Neuron (in vitro differentiated cells): ENCODE measurements around the gene TTLL11.

Source experiments
- H2AFZ ChIP-seq: one replicate; pipeline ENCODE4 v1.6.1; 2013; ENCODE audit warnings: low read depth, mild to moderate bottlenecking, inconsistent platforms, low read length, moderate library complexity
- H3K27me3 ChIP-seq: one replicate; pipeline ENCODE4 v1.6.1; 2013; ENCODE audit warnings: low read length; ENCODE audit not compliant: insufficient read depth
- H3K36me3 ChIP-seq: one replicate; pipeline ENCODE4 v1.6.1; 2013; ENCODE audit warnings: low read length; ENCODE audit not compliant: insufficient read depth
- H3K4me1 ChIP-seq: one replicate; pipeline ENCODE4 v1.6.1; 2013; ENCODE audit warnings: low read length; ENCODE audit not compliant: insufficient read depth
- H3K4me3 ChIP-seq: 2 replicates; pipeline ENCODE4 v1.5.1; 2013; ENCODE audit warnings: mild to moderate bottlenecking, low read length, moderate library complexity
- H3K9me3 ChIP-seq: one replicate; pipeline ENCODE4 v1.6.1; 2013; ENCODE audit warnings: low read length

Gene TTLL11

DNA sequence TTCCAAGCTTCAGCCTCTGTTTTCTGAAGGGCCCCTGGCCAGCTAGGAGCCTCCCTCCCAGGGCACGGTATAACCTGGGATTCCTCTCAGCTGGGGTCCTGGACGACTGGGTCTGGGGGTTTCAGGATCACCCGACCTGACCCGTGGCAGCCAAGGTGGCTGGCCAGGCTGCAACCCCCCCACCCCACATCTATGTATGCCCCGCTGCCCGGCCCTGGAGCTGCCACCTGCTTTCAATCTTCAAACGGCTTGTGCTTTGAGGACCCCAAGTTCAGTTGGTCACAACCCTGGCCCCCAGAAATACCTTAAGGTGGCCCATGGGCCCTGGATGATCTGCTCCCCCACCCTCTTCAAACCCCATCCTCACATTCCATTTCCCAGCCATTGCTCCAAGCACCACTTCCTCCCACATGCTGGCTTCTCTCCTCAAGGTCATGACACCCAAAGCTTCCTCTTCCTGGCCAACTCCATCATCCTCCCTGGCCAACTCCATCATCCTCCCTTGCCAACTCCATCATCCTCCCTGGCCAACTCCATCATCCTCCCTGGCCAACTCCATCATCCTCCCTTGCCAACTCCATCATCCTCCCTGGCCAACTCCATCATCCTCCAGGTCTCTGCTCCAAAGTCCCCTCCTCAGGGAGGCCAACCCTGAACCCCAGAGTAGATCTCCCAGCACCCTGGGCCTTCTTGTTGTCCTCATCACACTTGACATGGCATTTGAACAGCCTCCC, 17.2 kb upstream of the TTLL11 start:
- Histone ChIP-seq H3K9me3 (no peaks in the 10 kb centered on the region), H3K4me3 (no peak overlapping the region), H3K27me3 (peaks cover 8% of the 10 kb centered on the region), H3K36me3 (no peaks in the 10 kb centered on the region), H3K4me1 (peaks cover 15% of the 10 kb centered on the region), H2AFZ (no peak overlapping the region)

- Histone ChIP-seq H3K36me3 (no peaks in the 10 kb centered on the region), H3K27me3 (peaks cover 6% of the 10 kb centered on the region), H3K9me3 (no peaks in the 10 kb centered on the region), H3K4me1 (peaks cover 15% of the 10 kb centered on the region), H2AFZ (no peak overlapping the region), H3K4me3 (no peak overlapping the region)
Observed at GRCh38 chr9:122109035-122109813, 16.1 kb upstream of the TTLL11 start.

- H3K27me3 ChIP-seq: peaks cover 6% of the 10 kb centered on the region
- H2AFZ ChIP-seq: no peak overlapping the region
- H3K4me3 ChIP-seq: no peak overlapping the region
- no peaks in the 10 kb centered on the region for H3K36me3 ChIP-seq
- no peaks in the 10 kb centered on the region for H3K9me3 ChIP-seq
- H3K4me1 ChIP-seq: peaks cover 9% of the 10 kb centered on the region
Observed at GRCh38 chr9:122107291-122107805, 14.2 kb upstream of the TTLL11 start.

DNA sequence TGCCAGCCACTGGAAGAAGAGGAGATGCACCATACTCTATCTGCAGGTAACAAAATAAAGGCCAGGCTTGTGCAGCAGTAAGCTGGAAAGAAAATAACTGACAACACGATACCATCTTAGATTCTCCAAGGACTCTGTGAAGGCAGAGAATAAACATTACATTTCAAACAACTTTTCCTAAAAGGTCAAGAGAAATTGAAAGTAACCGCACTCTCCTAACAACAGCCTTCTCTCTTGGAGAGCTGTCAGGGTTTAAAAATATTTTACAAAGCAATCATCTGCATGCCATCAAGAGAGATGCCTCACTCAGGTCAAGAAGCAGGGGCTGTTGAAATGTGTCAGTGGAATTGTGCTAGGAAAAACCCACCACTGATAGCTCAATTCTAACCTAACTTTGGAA, 13.5 kb upstream of the TTLL11 start:
- no peak overlapping the region for H2AFZ ChIP-seq
- H3K9me3 ChIP-seq: no peaks in the 10 kb centered on the region
- peaks cover 6% of the 10 kb centered on the region for H3K27me3 ChIP-seq
- H3K4me3 ChIP-seq: no peak overlapping the region
- H3K4me1 ChIP-seq: peaks cover 9% of the 10 kb centered on the region
- no peaks in the 10 kb centered on the region for H3K36me3 ChIP-seq

DNA sequence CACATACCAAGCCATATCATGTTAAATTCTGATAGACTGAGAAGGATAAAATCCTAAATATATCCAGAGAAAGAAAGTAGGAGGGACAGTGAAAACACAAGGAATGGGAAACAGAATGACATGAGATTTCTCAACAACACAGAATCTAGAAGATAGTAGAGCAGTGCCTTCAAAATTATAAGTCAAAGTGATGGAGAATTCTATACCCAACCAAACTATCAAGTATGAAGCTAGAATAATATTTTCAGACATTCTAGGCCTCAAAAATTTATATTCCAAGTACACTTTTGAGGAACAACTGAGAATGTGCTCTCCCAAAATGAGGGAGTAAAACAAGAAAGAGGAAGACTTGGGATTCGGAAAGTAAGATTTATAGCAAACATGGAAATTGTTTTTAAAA, 10.9 kb upstream of the TTLL11 start:
- H3K27me3 ChIP-seq: peaks cover 13% of the 10 kb centered on the region
- H3K36me3 ChIP-seq: no peaks in the 10 kb centered on the region
- H3K9me3 ChIP-seq: no peaks in the 10 kb centered on the region
- no peak overlapping the region for H3K4me3 ChIP-seq
- peaks cover 9% of the 10 kb centered on the region for H3K4me1 ChIP-seq
- no peak overlapping the region for H2AFZ ChIP-seq

GRCh38 chr9:122102156-122102555, 9.0 kb upstream of the TTLL11 start:
- peaks cover 11% of the 10 kb centered on the region for H3K27me3 ChIP-seq
- H3K36me3 ChIP-seq: no peaks in the 10 kb centered on the region
- H3K4me1 ChIP-seq: peaks cover 2% of the 10 kb centered on the region
- no peaks in the 10 kb centered on the region for H3K9me3 ChIP-seq
- no peak overlapping the region for H3K4me3 ChIP-seq
- no peak overlapping the region for H2AFZ ChIP-seq

GRCh38 chr9:122100756-122101155, 7.6 kb upstream of the TTLL11 start:
- Histone ChIP-seq H2AFZ (no peak overlapping the region), H3K27me3 (peaks cover 11% of the 10 kb centered on the region), H3K4me3 (no peak overlapping the region), H3K36me3 (no peaks in the 10 kb centered on the region), H3K9me3 (no peaks in the 10 kb centered on the region), H3K4me1 (no peaks in the 10 kb centered on the region)

DNA sequence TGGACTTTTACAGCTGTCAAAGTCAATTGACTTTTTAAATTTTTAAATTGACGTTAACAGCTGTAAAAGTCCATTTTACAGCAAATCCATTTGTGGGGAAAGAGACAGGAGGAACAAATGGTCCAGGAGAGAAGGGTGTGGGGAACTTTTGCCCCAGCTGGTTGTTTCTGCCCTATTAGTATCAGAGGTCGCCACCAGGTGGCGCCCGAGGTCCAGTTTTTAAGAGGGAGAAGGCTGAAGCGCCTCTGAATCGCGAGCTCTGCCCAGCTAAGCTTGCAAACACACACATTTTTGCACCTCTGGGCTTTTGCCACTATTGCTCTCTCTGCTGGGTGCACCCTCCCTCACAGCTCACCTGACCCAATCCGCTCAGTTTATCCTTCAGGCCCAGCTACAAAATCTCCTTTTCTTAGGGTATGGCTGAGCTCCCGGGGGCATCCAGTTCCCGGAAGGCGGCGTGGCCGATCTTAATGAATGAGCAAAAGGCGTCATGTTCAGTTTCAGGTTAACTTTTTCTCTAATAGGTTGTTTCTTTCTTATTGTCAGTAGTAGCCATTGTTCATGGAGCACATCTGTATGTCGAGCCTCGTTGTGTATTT, 6.3 kb upstream of the TTLL11 start:
- H2AFZ ChIP-seq: no peak overlapping the region
- H3K9me3 ChIP-seq: no peaks in the 10 kb centered on the region
- peaks cover 11% of the 10 kb centered on the region for H3K27me3 ChIP-seq
- no peaks in the 10 kb centered on the region for H3K36me3 ChIP-seq
- no peaks in the 10 kb centered on the region for H3K4me1 ChIP-seq
- H3K4me3 ChIP-seq: no peak overlapping the region

DNA sequence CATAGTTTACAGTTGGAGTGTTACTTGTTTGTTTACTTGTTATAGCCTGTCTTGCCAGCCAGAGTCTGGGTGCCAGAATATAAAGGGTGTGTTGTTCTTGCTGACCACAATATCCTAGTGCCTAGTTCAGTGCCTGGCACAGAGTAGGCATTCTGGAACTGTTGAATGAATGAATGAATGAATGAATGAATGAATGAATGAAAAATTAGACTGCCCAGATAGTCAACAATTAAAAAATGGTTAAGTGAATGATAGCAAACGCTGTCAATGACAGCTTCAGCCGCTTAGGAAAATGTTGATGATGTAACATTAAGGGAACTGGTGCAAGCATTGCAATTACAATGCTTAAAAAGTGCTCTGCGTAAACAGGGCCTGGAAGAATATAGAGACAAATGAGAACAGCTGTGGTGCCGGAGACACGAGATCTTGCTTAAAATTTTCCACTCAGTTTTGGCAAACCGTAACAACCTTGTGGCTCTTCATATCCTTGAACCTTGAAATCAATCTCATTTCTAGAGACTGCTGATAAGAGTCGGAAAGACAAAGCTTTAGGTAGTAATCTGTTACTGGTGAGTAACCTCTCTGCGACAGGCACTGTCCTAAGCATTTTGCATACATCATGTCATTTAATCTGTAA, 4.7 kb upstream of the TTLL11 start:
- no peaks in the 10 kb centered on the region for H3K36me3 ChIP-seq
- H3K4me3 ChIP-seq: no peak overlapping the region
- no peak overlapping the region for H2AFZ ChIP-seq
- peaks cover 2% of the 10 kb centered on the region for H3K4me1 ChIP-seq
- H3K9me3 ChIP-seq: no peaks in the 10 kb centered on the region
- H3K27me3 ChIP-seq: peaks cover 11% of the 10 kb centered on the region

DNA sequence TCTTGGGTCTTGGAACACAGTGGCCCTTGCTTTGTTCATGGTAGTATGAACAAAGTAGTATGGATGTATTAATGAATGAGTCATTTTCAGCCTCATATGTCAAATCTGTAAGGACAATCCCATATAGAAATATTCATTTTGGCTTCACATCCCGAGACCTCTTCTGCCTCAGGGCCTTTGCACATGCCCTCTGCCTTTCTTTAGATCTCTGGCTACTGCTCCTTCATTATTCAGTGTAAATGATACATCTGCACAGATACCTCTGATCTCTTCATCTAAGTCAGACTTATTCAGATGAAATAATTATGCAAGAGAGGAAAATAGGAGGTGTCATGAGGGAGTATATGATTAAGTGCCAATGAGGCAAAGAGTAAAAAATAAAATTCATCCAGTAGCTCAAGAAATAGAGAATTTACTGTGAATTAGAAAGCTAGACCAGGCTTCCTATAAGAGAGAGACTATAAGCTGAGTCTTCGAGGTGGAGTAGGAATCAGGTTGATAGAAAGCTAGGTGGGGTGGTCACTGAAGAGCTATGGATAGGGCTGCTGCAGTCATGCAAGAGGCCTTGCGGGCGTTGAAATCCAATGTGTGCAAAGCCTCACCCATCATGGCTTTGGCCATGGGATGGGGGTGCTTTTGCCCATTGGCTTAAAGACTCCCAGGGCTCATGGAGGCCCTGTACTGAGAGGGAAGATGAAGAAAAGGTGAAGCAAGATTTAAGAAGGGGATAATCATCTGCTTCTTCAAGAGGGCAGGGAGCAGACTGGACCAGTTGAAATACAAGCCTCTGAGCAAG, 3.7 kb upstream of the TTLL11 start:
- peaks cover 10% of the 10 kb centered on the region for H3K4me1 ChIP-seq
- no peaks in the 10 kb centered on the region for H3K36me3 ChIP-seq
- no peaks in the 10 kb centered on the region for H3K9me3 ChIP-seq
- H2AFZ ChIP-seq: no peak overlapping the region
- H3K27me3 ChIP-seq: peaks cover 11% of the 10 kb centered on the region
- H3K4me3 ChIP-seq: no peak overlapping the region

- Histone ChIP-seq H3K9me3 (no peaks in the 10 kb centered on the region), H3K27me3 (peaks cover 7% of the 10 kb centered on the region), H3K36me3 (no peaks in the 10 kb centered on the region), H3K4me1 (peaks cover 16% of the 10 kb centered on the region), H2AFZ (no peak overlapping the region), H3K4me3 (no peak overlapping the region)
Observed at GRCh38 chr9:122095010-122095767, 2.1 kb upstream of the TTLL11 start.
